IPS-18a (cell line): ENCODE measurements around the gene DHRSX.
"Not testable (repeated sequence)": the region's sequence is repeated elsewhere in the genome, so short reads cannot be mapped to it uniquely, and the experiment has no call there.

ENCODE experiments used
- H3K27ac ChIP-seq: one replicate; pipeline ENCODE4 v1.5.1; 2013; ENCODE audit warnings: low read length
- H3K27me3 ChIP-seq: one replicate; pipeline ENCODE4 v1.6.1; 2013; ENCODE audit warnings: mild to moderate bottlenecking, low read length; ENCODE audit not compliant: control insufficient read depth, insufficient read depth
- H3K36me3 ChIP-seq: one replicate; pipeline ENCODE4 v1.6.1; 2013; ENCODE audit warnings: low read depth, low read length; ENCODE audit not compliant: control insufficient read depth
- H3K4me1 ChIP-seq: one replicate; pipeline ENCODE4 v1.6.1; 2013; ENCODE audit warnings: low read depth, low read length; ENCODE audit not compliant: control insufficient read depth
- H3K4me3 ChIP-seq: one replicate; pipeline ENCODE4 v1.5.1; 2013; ENCODE audit warnings: low read length
- H3K9ac ChIP-seq: one replicate; pipeline ENCODE4 v1.6.1; 2013; ENCODE audit warnings: mild to moderate bottlenecking, low read length, moderate library complexity
- H3K9me3 ChIP-seq: one replicate; pipeline ENCODE4 v1.6.1; 2013; ENCODE audit warnings: low read depth, low read length; ENCODE audit not compliant: control insufficient read depth

The DHRSX gene

GRCh38 chrX:2220829-2221567 lies 279.8 kb downstream of the DHRSX start:
- Histone ChIP-seq H3K4me1 (peaks cover 13% of the 10 kb centered on the region), H3K9me3 (no peaks in the 10 kb centered on the region), H3K27ac (no peak overlapping the region), H3K4me3 (no peak overlapping the region), H3K36me3 (peaks cover 9% of the 10 kb centered on the region), H3K27me3 (no peaks in the 10 kb centered on the region), H3K9ac (no peak overlapping the region)

- H3K4me3 ChIP-seq = no peak overlapping the region
- peaks cover 9% of the 10 kb centered on the region for H3K36me3 ChIP-seq
- H3K9me3 ChIP-seq = no peaks in the 10 kb centered on the region
These were observed 280.5 kb downstream of the DHRSX start for GRCh38 chrX:2220296-2220695.

GRCh38 chrX:2214138-2214823 lies 286.5 kb downstream of the DHRSX start:
- not testable (repeated sequence) for H3K27me3 ChIP-seq, H3K9ac ChIP-seq, H3K9me3 ChIP-seq, H3K36me3 ChIP-seq, H3K27ac ChIP-seq, H3K4me3 ChIP-seq
- peaks cover 13% of the 10 kb centered on the region for H3K4me1 ChIP-seq

More at GRCh38 chrX:2220296-2220695, 280.5 kb downstream of the DHRSX start:
- Histone ChIP-seq H3K9ac (no peak overlapping the region), H3K4me1 (peaks cover 13% of the 10 kb centered on the region), H3K27ac (no peak overlapping the region), H3K27me3 (no peaks in the 10 kb centered on the region)

GRCh38 chrX:2211667-2212066 lies 289.1 kb downstream of the DHRSX start:
- not testable (repeated sequence) for H3K36me3 ChIP-seq, H3K4me1 ChIP-seq, H3K27ac ChIP-seq, H3K27me3 ChIP-seq, H3K4me3 ChIP-seq, H3K9me3 ChIP-seq, H3K9ac ChIP-seq

GRCh38 chrX:2193273-2193592 lies 307.5 kb downstream of the DHRSX start:
- Histone ChIP-seq H3K4me1 (peaks cover 2% of the 10 kb centered on the region), H3K27me3 (no peaks in the 10 kb centered on the region), H3K9ac (no peak overlapping the region), H3K4me3 (no peak overlapping the region), H3K27ac (no peak overlapping the region), H3K9me3 (no peaks in the 10 kb centered on the region), H3K36me3 (no peaks in the 10 kb centered on the region)

- no peak overlapping the region for H3K9ac ChIP-seq
- no peaks in the 10 kb centered on the region for H3K36me3 ChIP-seq
- H3K27ac ChIP-seq = no peak overlapping the region
- H3K4me1 ChIP-seq = peaks cover 6% of the 10 kb centered on the region
- H3K27me3 ChIP-seq = no peaks in the 10 kb centered on the region
- H3K4me3 ChIP-seq = no peak overlapping the region
- no peaks in the 10 kb centered on the region for H3K9me3 ChIP-seq
These were observed 308.0 kb downstream of the DHRSX start for GRCh38 chrX:2192584-2193272.

GRCh38 chrX:2188840-2189239 lies 311.9 kb downstream of the DHRSX start:
- Histone ChIP-seq H3K4me1 (peaks cover 6% of the 10 kb centered on the region), H3K9me3 (peaks cover 10% of the 10 kb centered on the region), H3K27me3 (no peaks in the 10 kb centered on the region), H3K36me3 (no peaks in the 10 kb centered on the region), H3K27ac (no peak overlapping the region), H3K9ac (no peak overlapping the region), H3K4me3 (no peak overlapping the region)

- Histone ChIP-seq H3K4me3 (no peak overlapping the region), H3K36me3 (no peaks in the 10 kb centered on the region), H3K27ac (no peak overlapping the region), H3K9me3 (peaks cover 10% of the 10 kb centered on the region), H3K27me3 (no peaks in the 10 kb centered on the region), H3K9ac (peak overlapping the region; percentile 11), H3K4me1 (peaks cover 10% of the 10 kb centered on the region)
These were observed 312.4 kb downstream of the DHRSX start for GRCh38 chrX:2188330-2188792.

- no peak overlapping the region for H3K27ac ChIP-seq
These were observed 313.2 kb downstream of the DHRSX start for GRCh38 chrX:2187352-2188115.

GRCh38 chrX:2185341-2186082 lies 315.3 kb downstream of the DHRSX start:
- H3K27ac ChIP-seq = no peak overlapping the region
- peaks cover 10% of the 10 kb centered on the region for H3K9me3 ChIP-seq
- H3K4me1 ChIP-seq = peaks cover 18% of the 10 kb centered on the region
- no peaks in the 10 kb centered on the region for H3K27me3 ChIP-seq
- no peaks in the 10 kb centered on the region for H3K36me3 ChIP-seq
- no peak overlapping the region for H3K9ac ChIP-seq
- no peak overlapping the region for H3K4me3 ChIP-seq

More at GRCh38 chrX:2187352-2188115, 313.2 kb downstream of the DHRSX start:
- Histone ChIP-seq H3K9me3 (peaks cover 10% of the 10 kb centered on the region), H3K4me1 (peaks cover 18% of the 10 kb centered on the region), H3K36me3 (no peaks in the 10 kb centered on the region), H3K9ac (no peak overlapping the region), H3K4me3 (no peak overlapping the region), H3K27me3 (no peaks in the 10 kb centered on the region)

- Histone ChIP-seq H3K27me3 (no peaks in the 10 kb centered on the region), H3K9ac (no peak overlapping the region), H3K36me3 (no peaks in the 10 kb centered on the region), H3K4me3 (no peak overlapping the region), H3K27ac (no peak overlapping the region), H3K4me1 (peaks cover 18% of the 10 kb centered on the region), H3K9me3 (peaks cover 10% of the 10 kb centered on the region)
These were observed 316.7 kb downstream of the DHRSX start for GRCh38 chrX:2184089-2184488.
